Loucy (cell line): ENCODE data around the gene GLRA3.

Experiments
- H2AFZ ChIP-seq: fragments of 200-600 bp; sonication (generic); 2 replicates; pipeline ENCODE4 v1.6.0; 2016; ENCODE audit warnings: antibody characterized with exemption, mild to moderate bottlenecking, low read length, moderate library complexity
- H3F3A ChIP-seq: fragments of 200-600 bp; 2 replicates; pipeline ENCODE4 v1.6.0; 2016; ENCODE audit warnings: antibody characterized with exemption, low read depth, mild to moderate bottlenecking
- H3K27me3 ChIP-seq: fragments of 200-600 bp; sonication (generic); 2 replicates; pipeline ENCODE4 v1.6.1; 2014; ENCODE audit warnings: low read length, mild to moderate bottlenecking; ENCODE audit not compliant: insufficient read depth, poor library complexity, severe bottlenecking
- H3K36me3 ChIP-seq: fragments of 200-600 bp; sonication (generic); 2 replicates; pipeline ENCODE4 v1.6.1; 2016; ENCODE audit warnings: low read length; ENCODE audit not compliant: insufficient read depth
- H3K4me1 ChIP-seq: fragments of 200-600 bp; sonication (generic); 2 replicates; pipeline ENCODE4 v1.5.1; 2014; ENCODE audit warnings: low read length, mild to moderate bottlenecking; ENCODE audit not compliant: insufficient read depth, poor library complexity, severe bottlenecking
- H3K4me2 ChIP-seq: fragments of 200-600 bp; sonication (generic); 2 replicates; pipeline ENCODE4 v1.6.0; 2014; ENCODE audit warnings: antibody characterized with exemption, low read length, low read depth, mild to moderate bottlenecking; ENCODE audit not compliant: poor library complexity, severe bottlenecking
- H3K4me3 ChIP-seq: fragments of 200-600 bp; sonication (generic); 2 replicates; pipeline ENCODE4 v1.5.1; 2014; ENCODE audit warnings: low read length, mild to moderate bottlenecking, mixed read lengths; ENCODE audit not compliant: poor library complexity, severe bottlenecking
- H3K79me2 ChIP-seq: fragments of 200-600 bp; sonication (generic); 2 replicates; pipeline ENCODE4 v1.6.1; 2014; ENCODE audit warnings: low read length; ENCODE audit not compliant: insufficient read depth
- H3K9ac ChIP-seq: fragments of 200-600 bp; sonication (generic); 2 replicates; pipeline ENCODE4 v1.6.0; 2014; ENCODE audit warnings: mild to moderate bottlenecking, low read depth, low read length, moderate library complexity; ENCODE audit not compliant: poor library complexity, severe bottlenecking
- H3K9me2 ChIP-seq: fragments of 200-600 bp; sonication (generic); replicated peaks from 2 replicates; pipeline ENCODE4 v1.6.1; 2016; ENCODE audit warnings: low read depth, low read length, mixed read lengths
- H3K9me3 ChIP-seq: fragments of 200-600 bp; sonication (generic); 2 replicates; pipeline ENCODE4 v1.6.1; 2014; ENCODE audit warnings: mild to moderate bottlenecking, antibody characterized with exemption, low read length, low read depth; ENCODE audit not compliant: insufficient read depth
- H4K20me1 ChIP-seq: fragments of 200-600 bp; sonication (generic); 2 replicates; pipeline ENCODE4 v1.6.0; 2014; ENCODE audit warnings: antibody characterized with exemption, low read length, mild to moderate bottlenecking; ENCODE audit not compliant: insufficient read depth, poor library complexity, severe bottlenecking
- CTCF ChIP-seq: fragments of 200-600 bp; sonication (generic); conservative IDR thresholded peaks from 2 replicates; pipeline ENCODE4 v1.5.1; 2014; ENCODE audit warnings: mild to moderate bottlenecking, antibody characterized with exemption, low read length
- EZH2phosphoT487 ChIP-seq: fragments of 200-600 bp; IDR thresholded peaks from 2 replicates; pipeline ENCODE4 v1.6.1; 2018; ENCODE audit warnings: antibody characterized with exemption, mild to moderate bottlenecking, moderate library complexity, borderline replicate concordance

The GLRA3 gene

GRCh38 chr4:174689618-174690017, 139.4 kb downstream of the GLRA3 start:
- no peaks in the 10 kb centered on the region for H3K9me3 ChIP-seq
- no peaks in the 10 kb centered on the region for H3K36me3 ChIP-seq
- H3K79me2 ChIP-seq = no peaks in the 10 kb centered on the region
- TF ChIP-seq EZH2phosphoT487 (no peak), CTCF (no peak)
- H3K4me3 ChIP-seq = no peak overlapping the region
- no peaks in the 10 kb centered on the region for H4K20me1 ChIP-seq
- no peak overlapping the region for H3K4me2 ChIP-seq
- H3K27me3 ChIP-seq = no peaks in the 10 kb centered on the region
- H3F3A ChIP-seq = no peaks in the 10 kb centered on the region
- no peak overlapping the region for H2AFZ ChIP-seq
- H3K4me1 ChIP-seq = no peaks in the 10 kb centered on the region
- no peaks in the 10 kb centered on the region for H3K9me2 ChIP-seq
- H3K9ac ChIP-seq = no peak overlapping the region

GRCh38 chr4:174686826-174687225, 142.2 kb downstream of the GLRA3 start:
- Histone ChIP-seq H3K4me3 (no peak overlapping the region), H3K9ac (no peak overlapping the region), H2AFZ (no peak overlapping the region), H3K27me3 (no peaks in the 10 kb centered on the region), H3K9me2 (no peaks in the 10 kb centered on the region), H3K79me2 (no peaks in the 10 kb centered on the region), H3K9me3 (no peaks in the 10 kb centered on the region), H3K36me3 (no peaks in the 10 kb centered on the region), H3K4me2 (no peak overlapping the region), H3F3A (no peaks in the 10 kb centered on the region), H4K20me1 (no peaks in the 10 kb centered on the region), H3K4me1 (no peaks in the 10 kb centered on the region)
- TF ChIP-seq EZH2phosphoT487 (no peak), CTCF (no peak)

GRCh38 chr4:174681723-174682300, 147.2 kb downstream of the GLRA3 start:
- Histone ChIP-seq H3K9me3 (no peaks in the 10 kb centered on the region), H3K79me2 (no peaks in the 10 kb centered on the region), H3K9ac (no peak overlapping the region), H3K4me2 (no peak overlapping the region), H3K27me3 (no peaks in the 10 kb centered on the region), H3K4me3 (no peak overlapping the region), H2AFZ (no peak overlapping the region), H4K20me1 (no peaks in the 10 kb centered on the region), H3K36me3 (no peaks in the 10 kb centered on the region), H3F3A (no peaks in the 10 kb centered on the region), H3K9me2 (no peaks in the 10 kb centered on the region), H3K4me1 (no peaks in the 10 kb centered on the region)
- no peak for TF ChIP-seq EZH2phosphoT487
- no peak for TF ChIP-seq CTCF
